Activated CD8-positive, alpha-beta memory T cell treated with anti-CD3 and anti-CD28 coated beads, Interleukin-2, amount 10 ng/mL, durations not matched to agents 7 days and 5 days (primary cell): ENCODE results near the gene ADRA2C. TPM values are rescaled to one million over a fixed set of nuclear protein-coding genes. Genes with fewer than 3 reads are reported as not detected.

Experiments used
- ATAC-seq: fragments of 150-1000 bp; cut with Tn5 transposase; one replicate; pipeline ENCODE4 v1.10.0; 2021; ENCODE audit warnings: moderate library complexity
- CTCF ChIA-PET: fragments of 350-600 bp; sonication (Branson Sonifier 250); formaldehyde crosslinking; loops from one replicate; lab custom pipeline; 2021; ENCODE audit warnings: antibody characterized with exemption; lab: Charles Lee
- DNase-seq: peaks from one replicate; pipeline ENCODE4 v3.0.0-alpha.2; 2020
- H3K27ac Mint-ChIP-seq: one replicate; pipeline ENCODE4 v1.8.0; 2021; ENCODE audit warnings: mild to moderate bottlenecking, mixed read lengths
- H3K27me3 Mint-ChIP-seq: one replicate; pipeline ENCODE4 v1.8.0; 2021; ENCODE audit warnings: mixed read lengths
- H3K36me3 Mint-ChIP-seq: one replicate; pipeline ENCODE4 v1.8.0; 2021; ENCODE audit warnings: mild to moderate bottlenecking, mixed read lengths
- H3K4me1 Mint-ChIP-seq: one replicate; pipeline ENCODE4 v1.8.0; 2021; ENCODE audit warnings: mixed read lengths
- H3K4me3 Mint-ChIP-seq: one replicate; pipeline ENCODE4 v1.8.0; 2021; ENCODE audit warnings: mild to moderate bottlenecking, moderate library complexity, mixed read lengths
- H3K9me3 Mint-ChIP-seq: one replicate; pipeline ENCODE4 v1.8.0; 2022; ENCODE audit warnings: low read depth, mixed read lengths
- total RNA-seq, 2 experiments: library from RNA; stranded (reverse); gene quantifications; one replicate each; pipeline ENCODE4 v1.2.3, GENCODE V29; 2021

The ADRA2C gene
- total RNA-seq, 2 experiments from 2014 or later: not detected

DNA sequence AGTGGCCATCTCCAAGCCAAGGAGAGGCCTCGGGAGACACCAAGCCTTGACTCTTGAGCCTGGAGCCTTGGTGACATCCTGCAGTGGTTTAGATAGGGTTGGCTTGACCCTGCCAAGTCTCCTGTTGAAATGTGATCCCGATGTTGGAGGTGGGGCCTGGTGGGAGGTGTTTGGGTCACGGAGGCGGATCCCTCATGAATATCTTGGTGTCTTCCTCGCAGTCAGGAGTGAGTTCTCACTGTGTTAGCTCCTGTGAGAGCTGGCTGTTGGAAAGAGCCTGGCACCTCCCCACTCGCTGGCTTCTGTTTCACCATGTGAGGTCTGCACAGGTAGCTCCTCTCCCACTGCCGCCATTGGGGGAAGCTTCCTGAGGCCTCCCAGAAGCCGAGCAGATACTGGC lies 38.8 kb downstream of the ADRA2C start:
- no peak for ATAC-seq
- no peak for DNase-seq
- no peak overlapping the region for H3K4me3 Mint-ChIP-seq
- H3K36me3 Mint-ChIP-seq: no peaks in the 10 kb centered on the region
- H3K27me3 Mint-ChIP-seq: peaks cover 9% of the 10 kb centered on the region
- H3K27ac Mint-ChIP-seq: no peak overlapping the region
- CTCF ChIA-PET: no interaction called here
- no peaks in the 10 kb centered on the region for H3K4me1 Mint-ChIP-seq
- H3K9me3 Mint-ChIP-seq: no peaks in the 10 kb centered on the region

GRCh38 chr4:3805731-3806130 lies 39.5 kb downstream of the ADRA2C start:
- Mint-ChIP-seq H3K27ac (no peak overlapping the region), H3K36me3 (no peaks in the 10 kb centered on the region), H3K4me3 (no peak overlapping the region), H3K9me3 (no peaks in the 10 kb centered on the region), H3K4me1 (no peaks in the 10 kb centered on the region), H3K27me3 (peaks cover 9% of the 10 kb centered on the region)
- DNase-seq (no peak), ATAC-seq (no peak)
- CTCF ChIA-PET: no interaction called here

GRCh38 chr4:3807311-3807710 lies 41.1 kb downstream of the ADRA2C start:
- no peaks in the 10 kb centered on the region for H3K36me3 Mint-ChIP-seq
- no peaks in the 10 kb centered on the region for H3K4me1 Mint-ChIP-seq
- H3K9me3 Mint-ChIP-seq: no peaks in the 10 kb centered on the region
- no peak for DNase-seq
- peaks cover 9% of the 10 kb centered on the region for H3K27me3 Mint-ChIP-seq
- H3K4me3 Mint-ChIP-seq: no peak overlapping the region
- no peak overlapping the region for H3K27ac Mint-ChIP-seq
- ATAC-seq: no peak
- CTCF ChIA-PET: no interaction called here

- Mint-ChIP-seq H3K36me3 (no peaks in the 10 kb centered on the region), H3K9me3 (no peaks in the 10 kb centered on the region), H3K27ac (no peak overlapping the region), H3K4me3 (no peak overlapping the region), H3K27me3 (peaks cover 9% of the 10 kb centered on the region), H3K4me1 (no peaks in the 10 kb centered on the region)
- ATAC-seq (no peak), DNase-seq (no peak)
- CTCF ChIA-PET: no interaction called here
Measured at GRCh38 chr4:3807822-3808496, 41.8 kb downstream of the ADRA2C start.

DNA sequence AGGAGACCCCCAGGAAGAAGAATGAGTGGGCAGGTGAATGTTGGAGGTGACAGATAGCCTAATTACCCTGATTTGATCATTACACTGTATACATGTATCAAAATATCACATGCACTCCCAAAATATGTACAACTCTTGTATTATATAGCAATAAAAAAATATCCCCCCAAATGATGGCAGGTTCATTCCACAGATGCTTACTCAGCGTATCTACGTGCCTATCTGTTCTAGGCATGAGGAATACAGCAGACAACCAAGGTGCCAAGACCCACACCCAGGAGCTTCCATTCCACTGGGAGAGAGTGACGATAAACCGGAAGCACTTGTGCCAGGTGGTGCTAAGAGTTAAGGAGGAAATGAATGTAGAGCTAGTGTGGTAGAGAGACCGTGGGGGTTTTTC lies 42.4 kb downstream of the ADRA2C start:
- no peaks in the 10 kb centered on the region for H3K36me3 Mint-ChIP-seq
- CTCF ChIA-PET: no interaction called here
- H3K4me1 Mint-ChIP-seq: no peaks in the 10 kb centered on the region
- ATAC-seq: no peak
- no peak overlapping the region for H3K27ac Mint-ChIP-seq
- H3K27me3 Mint-ChIP-seq: peaks cover 9% of the 10 kb centered on the region
- DNase-seq: no peak
- H3K9me3 Mint-ChIP-seq: no peaks in the 10 kb centered on the region
- H3K4me3 Mint-ChIP-seq: no peak overlapping the region

DNA sequence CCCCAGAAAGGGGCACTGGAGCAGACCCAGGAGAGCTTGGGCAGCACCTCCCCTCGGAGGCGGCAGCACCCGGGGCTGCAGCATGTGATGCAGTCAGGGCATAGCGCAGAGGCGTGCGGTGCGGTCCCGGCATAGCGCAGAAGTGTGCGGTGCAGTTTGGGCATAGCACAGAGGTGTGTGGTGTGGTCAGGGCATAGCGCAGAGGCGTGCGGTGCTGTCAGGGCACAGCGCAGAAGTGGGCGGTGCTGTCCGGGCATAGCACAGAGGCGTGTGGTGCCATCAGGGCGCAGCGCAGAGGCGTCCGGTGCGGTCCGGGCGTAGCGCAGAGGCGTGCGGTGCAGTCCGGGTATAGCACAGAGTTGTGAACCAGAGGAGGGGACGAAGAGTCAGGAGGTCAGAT lies 42.8 kb downstream of the ADRA2C start:
- H3K9me3 Mint-ChIP-seq: no peaks in the 10 kb centered on the region
- ATAC-seq: no peak

DNA sequence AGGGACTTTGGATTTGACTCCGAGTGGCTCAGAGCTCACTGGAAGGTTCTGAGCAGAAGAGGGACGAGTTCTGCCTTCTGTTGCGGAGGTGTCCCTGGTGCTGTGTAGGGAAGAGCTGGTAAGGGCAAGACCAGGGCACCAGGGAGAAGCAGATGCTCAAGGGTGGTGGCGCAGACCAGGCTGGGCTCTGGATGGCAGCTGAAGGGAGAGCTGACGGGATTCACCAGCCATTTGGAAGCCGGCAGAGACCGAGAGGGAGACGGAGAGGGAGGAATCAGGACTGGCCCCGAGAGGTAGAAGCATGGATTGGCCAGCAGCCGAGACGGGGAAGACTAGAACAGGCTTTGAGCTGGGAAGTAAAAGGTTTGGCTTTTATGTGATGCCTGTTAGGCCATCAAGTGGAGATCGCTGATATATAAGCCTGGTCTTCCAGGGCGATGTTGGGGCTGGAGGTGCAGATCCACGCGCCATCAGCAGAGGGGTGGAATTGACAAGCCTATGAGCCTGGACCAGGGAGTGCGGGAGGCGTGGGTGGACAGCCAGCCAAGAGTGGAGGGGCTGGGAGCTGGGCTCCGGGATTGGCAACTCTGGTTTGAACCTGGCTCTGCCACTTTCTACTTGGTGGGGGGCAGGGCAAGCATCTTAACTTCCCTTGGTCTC lies 43.4 kb downstream of the ADRA2C start:
- no peaks in the 10 kb centered on the region for H3K4me1 Mint-ChIP-seq
- ATAC-seq (no peak), DNase-seq (no peak)
- CTCF ChIA-PET: no interaction called here
- no peaks in the 10 kb centered on the region for H3K9me3 Mint-ChIP-seq
- H3K27ac Mint-ChIP-seq: no peak overlapping the region
- H3K4me3 Mint-ChIP-seq: no peak overlapping the region
- H3K27me3 Mint-ChIP-seq: peaks cover 9% of the 10 kb centered on the region
- no peaks in the 10 kb centered on the region for H3K36me3 Mint-ChIP-seq

More for the DNA sequence above, 42.8 kb downstream of the ADRA2C start:
- Mint-ChIP-seq H3K27ac (no peak overlapping the region), H3K27me3 (peaks cover 9% of the 10 kb centered on the region), H3K4me1 (no peaks in the 10 kb centered on the region), H3K4me3 (no peak overlapping the region), H3K36me3 (no peaks in the 10 kb centered on the region)
- no peak for DNase-seq
- CTCF ChIA-PET: no interaction called here

GRCh38 chr4:3810111-3810680 lies 44.0 kb downstream of the ADRA2C start:
- no peak for DNase-seq
- ATAC-seq: no peak
- H3K4me1 Mint-ChIP-seq: no peaks in the 10 kb centered on the region
- CTCF ChIA-PET: no interaction called here
- peaks cover 9% of the 10 kb centered on the region for H3K27me3 Mint-ChIP-seq
- H3K36me3 Mint-ChIP-seq: no peaks in the 10 kb centered on the region
- no peak overlapping the region for H3K27ac Mint-ChIP-seq
- no peak overlapping the region for H3K4me3 Mint-ChIP-seq
- no peaks in the 10 kb centered on the region for H3K9me3 Mint-ChIP-seq

- no peak for ATAC-seq
- Mint-ChIP-seq H3K4me1 (no peaks in the 10 kb centered on the region), H3K27ac (no peak overlapping the region), H3K27me3 (peaks cover 9% of the 10 kb centered on the region), H3K4me3 (no peak overlapping the region), H3K9me3 (no peaks in the 10 kb centered on the region), H3K36me3 (no peaks in the 10 kb centered on the region)
- CTCF ChIA-PET: no interaction called here
- no peak for DNase-seq
Measured at GRCh38 chr4:3810796-3811485, 44.8 kb downstream of the ADRA2C start.

DNA sequence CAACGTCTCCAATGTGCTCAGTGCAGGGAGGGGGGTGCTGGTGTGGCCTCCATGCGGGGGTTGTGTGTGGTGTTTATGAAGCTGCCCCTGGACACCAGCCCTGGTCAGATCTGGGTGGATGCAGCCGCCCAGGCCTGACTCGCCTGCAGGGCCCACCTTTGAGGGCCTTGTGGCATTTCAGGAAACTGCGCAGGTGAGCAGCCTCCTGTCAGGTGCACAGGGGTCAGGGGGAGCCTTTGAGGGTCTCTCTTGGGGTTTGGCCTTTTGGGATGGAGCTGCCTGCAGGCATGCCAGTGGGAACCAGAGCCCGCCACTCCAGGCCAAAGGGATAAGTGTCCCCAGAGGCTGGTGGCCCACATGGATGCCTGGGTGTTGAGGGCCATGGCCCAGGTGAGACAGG lies 45.4 kb downstream of the ADRA2C start:
- no peak for ATAC-seq
- no peak for DNase-seq
- Mint-ChIP-seq H3K27me3 (peaks cover 9% of the 10 kb centered on the region), H3K4me1 (no peaks in the 10 kb centered on the region), H3K9me3 (no peaks in the 10 kb centered on the region), H3K27ac (no peak overlapping the region), H3K4me3 (no peak overlapping the region), H3K36me3 (no peaks in the 10 kb centered on the region)
- CTCF ChIA-PET: no interaction called here

GRCh38 chr4:3812211-3812934 lies 46.2 kb downstream of the ADRA2C start:
- CTCF ChIA-PET: no interaction called here
- Mint-ChIP-seq H3K4me3 (no peak overlapping the region), H3K27me3 (peaks cover 7% of the 10 kb centered on the region), H3K4me1 (no peaks in the 10 kb centered on the region), H3K36me3 (no peaks in the 10 kb centered on the region), H3K9me3 (no peaks in the 10 kb centered on the region), H3K27ac (no peak overlapping the region)
- no peak for DNase-seq
- no peak for ATAC-seq

DNA sequence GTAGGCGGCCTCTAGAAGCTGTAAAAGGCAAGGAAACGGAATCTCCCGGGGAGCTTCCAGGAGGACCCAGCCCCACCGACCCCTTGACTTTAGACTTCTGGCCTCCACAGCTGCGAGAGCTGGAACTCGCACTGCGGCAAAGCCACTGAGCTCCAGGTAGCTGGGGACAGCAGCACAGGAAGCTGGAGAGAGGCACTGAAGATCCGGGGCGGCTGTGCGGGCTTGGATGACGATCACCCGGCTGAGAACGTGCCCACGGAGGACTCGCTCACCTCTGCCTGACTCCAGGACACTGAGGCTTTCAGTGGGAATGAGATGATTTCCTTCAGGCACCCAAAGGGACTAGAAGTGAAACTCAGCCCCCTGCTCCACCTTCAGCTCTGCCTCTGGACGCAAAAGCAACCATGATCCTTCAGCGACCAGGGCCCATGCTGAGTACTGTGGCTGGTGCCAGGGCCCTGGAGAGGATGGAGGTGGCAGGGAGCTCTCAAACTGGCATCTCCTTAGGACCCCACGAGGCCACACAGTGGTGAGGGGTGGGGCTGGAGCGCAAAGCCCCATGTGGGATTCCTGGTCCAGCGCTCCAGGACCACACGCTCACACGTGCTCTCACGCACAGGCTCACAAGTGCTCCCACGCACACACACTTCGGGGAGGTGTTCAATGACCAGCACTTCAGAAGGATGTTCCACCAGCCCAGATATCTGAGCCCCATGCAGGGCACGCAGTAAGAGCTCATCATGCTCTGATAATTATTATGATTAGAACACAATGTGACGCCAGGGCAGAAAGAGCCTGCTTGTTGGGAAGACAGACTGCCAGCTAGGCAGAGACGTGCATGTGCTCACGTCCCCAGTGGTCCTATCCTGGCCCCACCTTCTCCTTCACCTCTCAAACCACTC lies 47.2 kb downstream of the ADRA2C start:
- no peaks in the 10 kb centered on the region for H3K9me3 Mint-ChIP-seq

More for the DNA sequence above, 47.2 kb downstream of the ADRA2C start:
- Mint-ChIP-seq H3K4me1 (no peaks in the 10 kb centered on the region), H3K36me3 (no peaks in the 10 kb centered on the region), H3K4me3 (no peak overlapping the region), H3K27ac (no peak overlapping the region), H3K27me3 (no peaks in the 10 kb centered on the region)
- DNase-seq (no peak), ATAC-seq (no peak)
- CTCF ChIA-PET: no interaction called here
